Fibroblast of pulmonary artery (primary cell): Measurements from ENCODE around the gene MYO5B.

Experiments
- DNase-seq: peaks from one replicate; pipeline ENCODE4 v3.0.0-alpha.2; 2010; ENCODE audit warnings: low read depth
- H3K4me3 ChIP-seq: replicated peaks from 2 replicates; pipeline ENCODE4 v1.5.1; 2011; ENCODE audit warnings: low read depth, mild to moderate bottlenecking, control low read depth, low read length, moderate library complexity
- TF ChIP-seq, protein P1 (sequence below): IDR thresholded peaks from 2 replicates; pipeline ENCODE4 v1.5.1; 2011; ENCODE audit warnings: mild to moderate bottlenecking, control low read depth, low read length, inconsistent platforms; ENCODE audit errors: missing control alignments

The MYO5B gene

GRCh38 chr18:50065527-50065926 is 129.4 kb downstream of the MYO5B start:
- H3K4me3 ChIP-seq, result no peak overlapping the region
- no peak for DNase-seq

GRCh38 chr18:50065039-50065438 is 129.9 kb downstream of the MYO5B start:
- DNase-seq, result no peak

More at GRCh38 chr18:50065527-50065926, 129.4 kb downstream of the MYO5B start:
- TF ChIP-seq, protein P1, sequence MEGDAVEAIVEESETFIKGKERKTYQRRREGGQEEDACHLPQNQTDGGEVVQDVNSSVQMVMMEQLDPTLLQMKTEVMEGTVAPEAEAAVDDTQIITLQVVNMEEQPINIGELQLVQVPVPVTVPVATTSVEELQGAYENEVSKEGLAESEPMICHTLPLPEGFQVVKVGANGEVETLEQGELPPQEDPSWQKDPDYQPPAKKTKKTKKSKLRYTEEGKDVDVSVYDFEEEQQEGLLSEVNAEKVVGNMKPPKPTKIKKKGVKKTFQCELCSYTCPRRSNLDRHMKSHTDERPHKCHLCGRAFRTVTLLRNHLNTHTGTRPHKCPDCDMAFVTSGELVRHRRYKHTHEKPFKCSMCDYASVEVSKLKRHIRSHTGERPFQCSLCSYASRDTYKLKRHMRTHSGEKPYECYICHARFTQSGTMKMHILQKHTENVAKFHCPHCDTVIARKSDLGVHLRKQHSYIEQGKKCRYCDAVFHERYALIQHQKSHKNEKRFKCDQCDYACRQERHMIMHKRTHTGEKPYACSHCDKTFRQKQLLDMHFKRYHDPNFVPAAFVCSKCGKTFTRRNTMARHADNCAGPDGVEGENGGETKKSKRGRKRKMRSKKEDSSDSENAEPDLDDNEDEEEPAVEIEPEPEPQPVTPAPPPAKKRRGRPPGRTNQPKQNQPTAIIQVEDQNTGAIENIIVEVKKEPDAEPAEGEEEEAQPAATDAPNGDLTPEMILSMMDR, result no peak

GRCh38 chr18:50061876-50062517 is 132.9 kb downstream of the MYO5B start:
- DNase-seq, result peak; percentile 22
- no peak overlapping the region for H3K4me3 ChIP-seq

More at GRCh38 chr18:50065039-50065438, 129.9 kb downstream of the MYO5B start:
- no peak overlapping the region for H3K4me3 ChIP-seq
- TF ChIP-seq, protein P1, result no peak

GRCh38 chr18:50060822-50061221 is 134.1 kb downstream of the MYO5B start:
- TF ChIP-seq, protein P1, result no peak
- no peak for DNase-seq
- no peak overlapping the region for H3K4me3 ChIP-seq

More at GRCh38 chr18:50061876-50062517, 132.9 kb downstream of the MYO5B start:
- TF ChIP-seq, protein P1, result no peak

GRCh38 chr18:50058731-50059130 is 136.2 kb downstream of the MYO5B start:
- TF ChIP-seq, protein P1, result no peak
- no peak overlapping the region for H3K4me3 ChIP-seq
- DNase-seq, result no peak

GRCh38 chr18:50057009-50057408 is 137.9 kb downstream of the MYO5B start:
- DNase-seq, result no peak
- H3K4me3 ChIP-seq, result no peak overlapping the region
- TF ChIP-seq, protein P1, result no peak

DNA sequence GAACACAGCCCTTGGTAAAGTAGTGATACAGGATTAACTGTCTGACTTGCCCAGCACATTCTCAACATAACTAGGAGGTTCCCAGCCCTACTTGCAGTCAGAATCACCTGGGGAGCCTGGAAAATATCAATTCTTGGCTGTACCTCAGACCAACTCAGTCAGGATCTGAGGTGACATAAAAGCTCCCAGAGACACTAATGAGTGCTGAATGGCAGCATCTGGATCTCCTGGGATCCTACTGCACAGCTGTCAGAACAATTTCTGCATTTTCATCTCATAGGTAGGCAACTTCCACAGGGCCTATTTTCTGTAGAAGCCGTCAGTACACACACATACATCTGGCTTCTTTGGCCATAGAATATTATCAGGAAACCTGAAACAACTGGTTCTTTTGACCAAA is 138.8 kb downstream of the MYO5B start:
- TF ChIP-seq, protein P1, result no peak
- H3K4me3 ChIP-seq, result no peak overlapping the region
- no peak for DNase-seq
